ENCODE measurements around the gene GPR137B. TPM values are rescaled to one million over a fixed set of nuclear protein-coding genes. Genes with fewer than 3 reads are reported as not detected.

The GPR137B gene
- total and polyA plus RNA-seq, 2 of the 8 experiments (the other 6 are each of a cell fraction or from before 2014, with no cell fraction given), result 6.9 to 7.7 TPM

GRCh38 chr1:236235116-236235515, 92.8 kb downstream of the GPR137B start:
- TF ChIP-seq SP1 (IDR thresholded peaks at IDR 0.05; ENCODE audit: low read depth, low read length) (no peak), SIN3A (conservative IDR thresholded peaks at IDR 0.05 in 1 of 2, IDR thresholded peaks at IDR 0.05 in 1 of 2; ENCODE audit: low read depth in 1 of 2, low read length in 2 of 2) (no peak), MAX (IDR thresholded peaks at IDR 0.05) (no peak), GTF2F1 (IDR thresholded peaks at IDR 0.05; ENCODE audit: borderline replicate concordance, low read depth, low read length) (no peak), SIX5 (IDR thresholded peaks at IDR 0.05; ENCODE audit: low read depth, low read length) (no peak), NRF1 (IDR thresholded peaks at IDR 0.05; ENCODE audit: low read depth, low read length) (no peak), TEAD4 (IDR thresholded peaks at IDR 0.05; ENCODE audit: low read depth, low read length) (no peak), CEBPB (IDR thresholded peaks at IDR 0.05; ENCODE audit: low read depth, low read length) (no peak), SRF (IDR thresholded peaks at IDR 0.05; ENCODE audit: low read depth, low read length) (no peak), TBP (IDR thresholded peaks at IDR 0.05; ENCODE audit: low read depth, low read length) (no peak), BCL11A (IDR thresholded peaks at IDR 0.05; ENCODE audit: low read depth in 2 of 2, low read length in 2 of 2) (no peak), MAFK (IDR thresholded peaks at IDR 0.05; ENCODE audit: low read depth, low read length) (no peak), NANOG (IDR thresholded peaks at IDR 0.05; ENCODE audit: insufficient read depth, low read depth, low read length, poor library complexity, severe bottlenecking) (no peak)
- H2AK5ac ChIP-seq (ENCODE audit: low read depth, low read length), result no peak overlapping the region
- no peak overlapping the region for H3K23ac ChIP-seq (ENCODE audit: insufficient read length)
- no peak overlapping the region for H3K18ac ChIP-seq (ENCODE audit: extremely low read depth, low read length)
- no peak overlapping the region for H4K8ac ChIP-seq (ENCODE audit: extremely low read depth, insufficient read depth, low read length)
- no peaks in the 10 kb centered on the region for H3K9me3 ChIP-seq (ENCODE audit: insufficient read depth in 2 of 2, low read depth in 1 of 2, low read length in 1 of 2)
- no peaks in the 10 kb centered on the region for H3K27me3 ChIP-seq (replicated peaks in 1 of 4; ENCODE audit: control insufficient read depth in 3 of 4, extremely low read depth in 1 of 4, insufficient read depth in 3 of 4, low read length in 3 of 4)
- H2BK20ac ChIP-seq (ENCODE audit: low read length), result no peak overlapping the region
- H3K4me1 ChIP-seq (replicated peaks in 1 of 4; ENCODE audit: control insufficient read depth in 3 of 4, insufficient read depth in 4 of 4, low read length in 3 of 4), result no peaks in the 10 kb centered on the region
- no peak overlapping the region for H3K9ac ChIP-seq (replicated peaks in 1 of 4; ENCODE audit: extremely low read depth in 1 of 4, low read depth in 3 of 4, low read length in 3 of 4)
- no peak overlapping the region for H2BK120ac ChIP-seq (replicated peaks; ENCODE audit: low read depth, low read length)
- H3K36me3 ChIP-seq (ENCODE audit: control insufficient read depth in 2 of 4, insufficient read depth in 4 of 4, low read length in 3 of 4), result no peaks in the 10 kb centered on the region
- H3K4ac ChIP-seq (replicated peaks; ENCODE audit: insufficient read length, low read depth, low read length), result no peak overlapping the region
- H3K4me2 ChIP-seq (ENCODE audit: insufficient read depth in 1 of 2, low read depth in 2 of 2, low read length in 2 of 2), result no peak overlapping the region
- H3K79me2 ChIP-seq (ENCODE audit: control insufficient read depth in 1 of 2, insufficient read depth in 2 of 2, low read length in 2 of 2), result no peaks in the 10 kb centered on the region
- H3K4me3 ChIP-seq (ENCODE audit: extremely low read depth in 1 of 4, insufficient read depth in 2 of 4, low read depth in 3 of 4, low read length in 4 of 4), result no peak overlapping the region
- WGBS, 2 experiments (ENCODE audit: extremely low coverage in 1 of 2, insufficient coverage in 1 of 2, insufficient read length in 1 of 2, insufficient replicate concordance in 2 of 2, low coverage in 1 of 2, low lambda C conversion rate in 2 of 2, missing lambda C conversion rate in 1 of 2), result 95% methylated on average over 3 of the region's 3 CpGs; no CpG with 5 or more reads in 1 of the 2 experiments
- no peak overlapping the region for H2BK5ac ChIP-seq (ENCODE audit: low read depth, low read length)
- H2BK12ac ChIP-seq (ENCODE audit: low read depth, low read length), result no peak overlapping the region
- no peaks in the 10 kb centered on the region for H3K23me2 ChIP-seq (ENCODE audit: low read depth, low read length)
- FAIRE-seq (no peak), DNase-seq (ENCODE audit: low read depth in 1 of 2, low spot score in 2 of 2) (no peak)
- H4K20me1 ChIP-seq (replicated peaks in 1 of 2; ENCODE audit: control insufficient read depth in 1 of 2, insufficient read depth in 2 of 2, low read length in 2 of 2), result no peaks in the 10 kb centered on the region
- H3K56ac ChIP-seq (replicated peaks; ENCODE audit: insufficient read length, low read depth, low read length), result no peak overlapping the region
- no peak overlapping the region for H3K27ac ChIP-seq (ENCODE audit: low read depth, low read length)
- no peak overlapping the region for H4K91ac ChIP-seq (replicated peaks; ENCODE audit: insufficient read length, low read length)
- ChIA-PET POLR2A (ENCODE audit: partially characterized antibody) (no interaction called here), CTCF (ENCODE audit: partially characterized antibody) (no interaction called here)
- H4K5ac ChIP-seq (ENCODE audit: insufficient read length, low read depth, low read length), result no peak overlapping the region
- H3K79me1 ChIP-seq (ENCODE audit: low read depth, low read length), result no peaks in the 10 kb centered on the region
- H2AFZ ChIP-seq (ENCODE audit: low read length), result no peak overlapping the region
- H2BK15ac ChIP-seq (ENCODE audit: low read length), result no peak overlapping the region
- no peak overlapping the region for H3K14ac ChIP-seq (ENCODE audit: insufficient read length)
